ENCODE results near the gene PGBD5.

The PGBD5 gene

DNA sequence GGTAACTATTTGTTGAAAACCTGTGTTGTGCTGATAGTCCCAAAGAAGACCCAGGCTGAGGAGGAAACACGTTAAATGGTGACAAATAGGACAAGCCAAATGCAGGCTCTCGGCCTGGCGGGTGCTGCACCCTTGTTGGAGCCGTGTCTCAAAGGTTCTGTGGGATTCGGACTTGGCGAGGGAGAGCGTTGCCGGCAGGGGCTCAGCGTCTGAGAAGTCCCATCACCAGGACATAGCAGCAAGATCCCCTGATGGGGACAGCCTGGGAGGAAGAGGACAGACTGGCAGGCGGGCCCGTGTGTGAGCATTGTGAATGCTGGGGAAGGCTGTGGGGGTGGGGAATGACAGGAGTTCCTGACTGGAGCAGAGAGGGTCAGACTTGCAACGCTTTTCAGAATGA, 142.5 kb downstream of the PGBD5 start:
- DNase-seq (ENCODE audit: low read depth in 1 of 2, low spot score in 1 of 2) = no peak

DNA sequence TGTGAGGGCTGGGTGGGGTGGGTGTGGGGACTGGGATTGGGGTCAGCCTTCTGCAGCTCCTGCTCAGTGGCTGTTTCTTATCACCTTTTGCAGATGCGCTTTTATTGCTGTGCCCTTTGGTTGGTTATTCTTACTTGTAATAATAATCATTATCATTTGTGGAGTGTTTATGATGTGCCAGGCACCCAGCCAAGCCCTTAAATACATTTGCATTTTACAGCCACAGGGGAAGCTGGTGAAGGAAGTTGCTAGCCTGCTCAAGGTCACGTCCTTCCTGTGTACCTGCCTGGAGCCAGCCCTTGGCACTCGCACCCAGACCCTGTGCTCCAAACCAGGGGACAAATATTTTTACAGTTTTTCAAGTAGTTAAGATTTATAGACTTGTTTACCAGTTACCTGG, 144.0 kb downstream of the PGBD5 start:
- DNase-seq (ENCODE audit: low read depth in 1 of 2, low spot score in 1 of 2) = no peak

DNA sequence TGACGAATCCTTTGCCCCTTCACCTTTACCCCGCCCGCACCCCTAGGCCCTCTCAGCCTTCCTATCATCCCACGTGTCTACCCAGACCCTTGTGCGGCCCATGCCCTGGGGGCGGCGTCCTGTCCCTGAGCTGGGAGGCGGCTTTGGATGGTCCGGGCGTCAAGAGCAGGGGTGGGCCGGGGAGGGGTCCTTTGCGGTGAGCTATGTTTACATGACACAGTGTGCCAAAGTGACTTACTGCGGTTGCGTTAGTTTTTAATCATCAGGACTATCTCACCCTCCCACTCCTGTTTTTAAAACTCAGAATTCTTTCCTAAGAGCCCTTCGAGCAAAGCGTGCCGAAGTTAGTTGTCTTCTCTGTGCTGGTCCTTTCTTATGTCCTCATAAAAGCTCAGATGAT, 144.6 kb downstream of the PGBD5 start:
- no peak for DNase-seq (ENCODE audit: low read depth in 1 of 2, low spot score in 1 of 2)

DNA sequence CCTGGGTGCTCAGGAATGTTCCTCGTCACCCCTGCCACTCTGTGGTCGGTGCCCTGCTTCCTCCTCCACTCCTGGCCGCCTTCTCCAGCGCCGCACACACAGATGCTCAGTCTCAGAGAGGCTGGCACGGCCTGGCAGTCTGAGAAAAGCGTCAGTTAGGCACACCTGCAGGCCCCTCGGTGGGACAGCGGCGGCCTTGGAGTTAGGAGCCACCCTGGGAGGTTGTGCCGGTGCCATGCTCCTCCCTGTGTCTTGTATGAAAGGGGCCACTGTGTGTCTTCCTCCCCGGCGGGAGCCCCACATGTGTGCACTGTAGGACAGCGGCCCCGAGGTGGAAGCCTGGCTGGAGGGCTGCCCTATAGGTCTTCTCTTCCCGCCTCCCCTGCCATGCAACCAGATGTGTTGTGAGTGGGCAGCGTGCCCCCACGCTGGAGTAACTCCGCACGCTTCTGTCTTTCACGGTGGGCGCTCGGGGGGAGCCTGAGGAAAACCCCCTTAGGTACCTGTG, 145.2 kb downstream of the PGBD5 start:
- no peak for DNase-seq (ENCODE audit: low read depth in 1 of 2, low spot score in 1 of 2)

DNA sequence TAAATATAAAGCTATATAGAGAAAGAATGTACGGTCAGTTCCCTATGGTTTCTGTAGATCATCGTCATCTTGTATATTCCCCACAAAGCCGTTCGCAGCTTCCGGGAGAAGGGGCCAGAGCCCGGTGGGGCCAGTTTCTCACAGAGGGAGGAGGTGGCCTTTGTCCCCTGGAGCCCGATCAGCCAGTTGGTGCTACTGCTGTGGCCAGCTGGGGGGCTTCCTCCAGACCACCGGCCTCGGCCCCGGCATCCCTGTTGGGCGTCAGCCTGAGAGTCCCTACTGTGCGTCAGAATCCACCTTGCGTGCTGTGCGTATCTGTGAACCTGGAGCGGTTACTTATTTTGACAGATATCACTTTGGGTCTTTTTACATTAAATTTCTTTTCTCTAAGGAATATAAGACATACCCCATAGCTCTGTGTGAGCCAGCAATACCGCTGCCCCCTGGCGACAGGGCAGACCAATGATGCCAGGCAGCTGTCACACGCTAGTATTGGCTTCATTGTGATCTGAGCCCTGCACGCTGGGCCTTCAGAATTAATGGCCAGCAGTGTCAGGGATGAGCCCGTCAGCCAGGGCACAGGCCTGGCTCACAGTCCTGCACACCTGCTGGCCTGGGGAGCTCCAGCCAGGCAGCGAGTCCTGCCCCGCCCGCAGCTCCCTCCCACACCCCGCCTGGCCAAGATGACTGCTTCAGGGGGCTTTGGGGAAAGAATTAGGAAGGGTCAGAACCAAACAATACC, 145.9 kb downstream of the PGBD5 start:
- no peak for DNase-seq (ENCODE audit: low read depth in 1 of 2, low spot score in 1 of 2)

DNA sequence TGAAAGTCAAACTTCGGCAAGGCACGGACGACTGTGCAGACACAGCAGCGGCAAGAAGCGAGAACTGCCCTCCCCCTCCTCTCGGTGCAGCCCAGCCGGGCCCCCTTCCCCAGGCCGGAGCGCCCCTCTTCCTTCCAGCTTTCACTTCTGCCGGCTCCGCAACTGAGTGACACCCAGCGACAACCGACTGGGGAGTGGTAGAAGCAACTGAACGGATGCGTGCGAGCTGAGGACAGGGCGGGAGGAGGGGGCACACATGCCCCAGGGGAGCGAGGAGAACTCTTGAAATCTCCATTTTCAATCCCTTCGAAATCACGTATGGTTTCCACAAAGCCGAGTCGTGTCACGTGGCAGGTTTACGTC, 146.6 kb downstream of the PGBD5 start:
- DNase-seq (ENCODE audit: low read depth in 1 of 2, low spot score in 1 of 2) = no peak

DNA sequence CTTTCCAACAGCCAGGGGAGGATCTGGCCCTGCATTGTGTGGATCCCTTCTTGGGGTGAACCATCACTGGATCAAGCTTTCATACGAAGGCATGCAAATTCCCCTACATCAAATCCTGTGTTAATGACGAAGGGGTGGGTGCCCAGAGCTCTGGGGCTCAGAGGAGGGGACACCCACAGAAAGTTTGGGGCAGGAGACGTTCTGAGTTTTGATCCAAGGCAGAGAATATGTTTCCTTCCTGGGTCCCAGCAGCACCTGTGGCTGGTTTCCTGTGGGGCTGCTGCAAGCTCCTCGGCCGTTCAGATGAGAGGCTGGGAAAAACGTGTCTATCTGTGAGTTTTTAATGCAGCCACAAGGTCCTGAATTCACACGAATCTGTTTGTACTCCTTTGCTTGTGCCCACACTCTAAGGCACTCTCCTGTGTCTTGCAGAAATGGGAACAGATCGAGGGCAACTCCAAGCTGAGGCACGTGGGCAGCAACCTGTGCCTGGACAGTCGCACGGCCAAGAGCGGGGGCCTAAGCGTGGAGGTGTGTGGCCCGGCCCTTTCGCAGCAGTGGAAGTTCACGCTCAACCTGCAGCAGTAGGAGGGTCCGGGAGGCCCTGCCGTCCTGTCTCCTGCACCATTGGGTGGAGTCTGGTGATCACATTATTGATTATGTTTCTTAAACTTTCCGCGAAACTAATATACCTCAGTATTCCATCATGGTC, 147.1 kb downstream of the PGBD5 start:
- DNase-seq (ENCODE audit: low read depth in 1 of 2, low spot score in 1 of 2) = no peak

DNA sequence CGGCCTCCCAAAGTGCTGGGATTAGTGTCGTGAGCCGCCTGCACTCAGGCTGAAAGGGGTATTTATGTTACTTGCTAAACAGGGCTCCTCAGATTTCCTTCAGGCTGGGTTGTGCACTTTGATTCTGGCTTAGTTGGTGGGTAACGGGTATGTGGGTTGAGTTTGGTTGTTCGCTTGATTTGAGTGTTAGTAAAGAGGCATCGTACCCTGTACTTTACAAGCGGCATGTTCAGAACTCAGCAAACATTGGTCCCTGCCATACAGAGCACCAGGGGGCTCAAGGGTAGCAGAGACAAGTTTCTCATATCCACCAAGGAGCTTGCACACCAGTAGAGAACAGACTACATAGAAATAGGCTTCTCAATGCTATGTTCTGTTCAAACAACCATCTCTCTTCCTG, 147.8 kb downstream of the PGBD5 start:
- DNase-seq (ENCODE audit: low read depth in 1 of 2, low spot score in 1 of 2) = no peak

DNA sequence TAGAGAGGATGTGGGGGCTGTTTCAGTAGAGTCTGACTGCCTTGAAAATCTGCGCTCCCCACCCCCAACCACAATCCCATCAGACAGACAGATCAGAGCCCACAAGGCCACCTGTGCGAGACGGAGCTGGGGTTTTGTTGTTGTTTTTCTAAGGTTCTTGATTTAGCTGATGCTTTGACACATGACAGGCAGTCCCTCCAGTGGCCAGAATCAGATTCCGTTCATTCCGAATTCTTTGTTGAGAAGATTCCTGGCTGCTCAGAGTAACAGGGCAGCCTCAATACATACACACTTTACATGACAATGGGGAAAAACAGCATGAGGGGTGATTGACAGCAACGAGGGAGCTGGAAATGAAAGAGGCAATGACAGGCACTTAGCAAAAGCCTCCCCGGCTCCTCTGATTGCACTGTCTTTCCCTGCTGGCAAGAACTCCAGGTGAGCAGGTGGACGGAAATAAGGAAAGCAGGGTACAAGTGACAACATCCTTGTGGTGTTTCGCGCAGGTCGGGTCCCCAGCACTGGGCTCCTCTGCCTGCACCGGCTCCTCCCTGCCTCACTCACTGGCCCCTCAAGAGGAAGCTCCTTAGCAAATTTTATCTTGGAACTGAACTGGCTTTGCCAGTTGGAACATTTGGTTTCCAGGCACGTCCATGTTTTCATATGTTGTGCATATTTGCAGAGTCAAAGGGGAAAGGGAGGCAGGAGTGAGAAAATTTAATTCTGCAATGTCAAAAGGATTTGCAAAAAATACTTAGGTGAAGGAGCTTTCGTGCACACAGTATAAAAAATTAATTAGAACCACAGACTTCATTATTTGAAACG, 148.7 kb downstream of the PGBD5 start:
- DNase-seq (ENCODE audit: low read depth in 1 of 2, low spot score in 1 of 2) = no peak

DNA sequence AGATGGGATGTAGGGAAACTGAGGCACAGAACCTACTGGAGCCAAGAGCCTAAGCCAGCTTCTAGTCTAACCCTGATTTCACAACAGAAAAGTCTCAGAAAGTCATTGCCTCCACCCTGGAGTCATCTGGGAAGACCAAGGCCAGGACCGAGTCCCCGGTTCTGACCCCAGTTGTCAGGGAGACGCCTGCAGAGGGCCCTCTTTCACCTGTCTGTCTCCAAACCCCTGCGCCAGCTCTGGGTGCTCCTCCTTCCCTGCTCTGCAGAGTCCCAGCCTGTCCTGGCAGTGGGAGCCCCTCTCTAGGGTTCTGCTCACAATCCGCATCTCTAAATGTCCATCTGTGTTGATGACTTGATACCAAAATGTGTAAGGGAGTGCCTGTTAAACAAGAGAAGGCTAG, 149.7 kb downstream of the PGBD5 start:
- DNase-seq (ENCODE audit: low read depth in 1 of 2, low spot score in 1 of 2) = no peak

DNA sequence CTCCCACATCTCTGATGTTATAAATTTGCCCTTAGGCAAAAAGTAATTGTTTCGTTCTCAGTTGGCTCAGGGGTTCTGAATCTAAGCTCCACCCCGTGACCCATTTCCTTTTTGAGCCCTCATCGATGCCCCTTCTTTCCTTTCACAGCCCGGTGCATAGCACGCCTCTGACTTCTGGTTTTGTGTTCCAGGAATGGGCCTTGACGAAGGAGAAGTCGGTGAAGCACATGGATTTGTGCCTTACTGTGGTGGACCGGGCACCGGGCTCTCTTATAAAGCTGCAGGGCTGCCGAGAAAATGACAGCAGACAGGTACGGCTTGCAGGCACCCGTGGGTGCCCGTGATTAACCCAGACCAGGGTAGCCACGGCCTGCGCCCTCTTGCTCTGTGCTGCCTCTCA, 151.9 kb downstream of the PGBD5 start:
- no peak for DNase-seq (ENCODE audit: low read depth in 1 of 2, low spot score in 1 of 2)

DNA sequence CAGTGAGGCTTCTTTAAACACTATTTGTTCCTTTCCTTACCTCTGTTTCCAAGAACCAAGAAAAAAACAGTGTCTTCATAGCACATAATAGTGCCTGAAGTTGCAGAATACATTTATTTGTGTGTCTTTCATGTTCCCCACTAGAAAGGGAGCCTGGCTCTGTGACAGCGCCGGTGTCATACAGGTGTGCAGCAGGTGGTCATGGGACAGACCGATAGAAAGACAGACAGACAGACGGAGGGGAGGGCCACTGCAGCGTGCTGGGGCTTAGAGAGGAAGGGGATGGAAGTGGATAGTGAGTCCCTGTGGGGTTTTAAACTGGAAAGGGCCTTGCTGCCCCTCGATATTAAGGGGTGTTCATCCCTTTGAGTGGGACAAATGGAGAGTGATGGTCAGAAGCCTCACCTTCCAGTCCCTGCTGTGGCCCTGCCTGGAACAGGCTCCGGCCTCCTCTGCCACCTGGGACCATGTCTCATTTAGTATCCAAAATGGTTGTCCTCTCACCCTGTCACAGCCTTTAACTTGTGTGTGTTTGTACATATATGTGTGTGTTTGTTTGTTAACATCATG, 152.9 kb downstream of the PGBD5 start:
- DNase-seq (ENCODE audit: low read depth in 1 of 2, low spot score in 1 of 2) = no peak

DNA sequence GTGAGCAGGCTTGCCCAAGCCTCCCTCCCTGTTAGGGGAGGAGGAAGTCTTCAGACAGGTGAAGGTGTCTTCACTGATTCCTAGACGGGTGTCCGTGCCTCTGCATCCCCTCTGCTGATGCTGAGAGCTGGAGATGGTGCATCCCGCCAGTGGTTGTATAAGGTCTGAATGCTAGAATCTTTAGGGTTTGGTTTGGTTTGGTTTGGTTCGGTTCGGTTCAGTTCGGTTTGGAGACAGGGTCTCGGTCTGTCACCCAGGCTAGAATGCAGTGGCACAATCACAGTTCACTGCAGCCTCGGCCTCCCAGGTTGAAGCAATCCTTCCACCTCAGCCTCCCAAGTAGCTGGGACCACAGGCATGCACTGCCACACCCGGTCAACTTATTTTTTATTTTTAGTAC, 153.6 kb downstream of the PGBD5 start:
- no peak for DNase-seq (ENCODE audit: low read depth in 1 of 2, low spot score in 1 of 2)

DNA sequence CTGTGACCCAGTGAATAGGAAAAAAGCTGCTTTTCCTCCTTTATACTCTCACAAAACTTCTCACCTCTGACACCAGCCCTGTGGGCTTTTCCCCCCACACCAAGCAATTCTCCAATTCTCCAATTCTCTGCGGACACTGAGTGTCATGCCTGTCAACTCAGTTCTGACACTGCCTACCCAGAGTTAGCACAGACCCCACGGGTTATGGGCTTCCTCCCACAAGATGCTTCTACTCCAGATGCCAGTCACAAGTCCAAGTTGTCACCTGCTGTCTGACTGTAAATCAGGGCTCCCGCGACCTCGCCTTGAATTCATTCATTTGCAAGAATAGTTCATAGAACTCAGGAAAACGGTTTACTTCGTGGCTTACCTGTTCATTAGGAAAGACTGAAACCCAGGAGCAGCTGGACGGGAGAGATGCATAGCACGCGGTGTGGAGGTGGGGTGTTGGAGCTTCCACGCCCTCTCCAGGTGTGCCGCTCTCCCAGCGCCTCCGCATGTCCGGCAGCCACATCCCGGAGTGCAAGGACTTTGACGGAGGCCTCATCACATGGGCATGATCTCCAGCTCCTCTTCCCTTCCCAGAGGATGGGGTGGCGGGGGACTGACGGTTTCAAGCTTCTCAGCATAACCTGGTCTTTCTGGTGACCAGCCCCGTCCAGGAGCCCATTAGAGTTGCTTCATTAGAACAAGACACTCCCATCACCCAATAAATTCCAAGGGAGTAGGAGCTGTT, 154.7 kb downstream of the PGBD5 start:
- no peak for DNase-seq (ENCODE audit: low read depth in 1 of 2, low spot score in 1 of 2)

DNA sequence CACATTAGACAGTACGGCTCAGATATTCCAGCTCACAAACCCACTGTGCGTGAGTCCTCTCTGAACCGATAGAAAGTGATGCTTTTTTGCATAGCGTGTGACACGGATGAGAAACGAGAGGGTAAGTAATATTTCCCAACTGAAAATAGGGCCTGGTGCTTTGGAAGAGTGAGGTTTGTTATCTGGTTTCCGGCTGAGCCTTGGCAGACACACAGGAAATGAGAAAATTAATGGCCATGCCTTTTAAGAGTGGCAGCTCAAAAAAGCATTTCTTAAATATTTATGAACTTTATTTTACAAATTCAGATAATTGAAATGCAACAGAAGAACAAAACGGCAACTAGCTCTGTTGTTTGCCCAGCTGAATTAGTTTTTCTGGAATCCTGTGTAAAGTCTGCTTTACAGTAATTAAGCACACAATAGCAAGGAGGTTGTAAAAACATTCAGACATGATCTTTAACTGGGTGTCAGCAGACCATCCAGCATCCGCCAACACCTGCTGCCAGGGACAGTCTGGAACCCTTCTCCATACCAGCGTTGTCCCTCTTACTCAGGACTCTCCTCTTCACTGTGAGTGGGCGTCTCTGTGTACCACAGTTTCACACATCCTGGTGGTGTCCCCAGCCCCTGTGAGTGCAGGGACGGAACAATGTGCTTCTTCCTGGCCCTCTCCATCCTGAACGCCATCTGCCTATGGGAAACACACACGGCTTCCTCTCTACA, 155.4 kb downstream of the PGBD5 start:
- no peak for DNase-seq (ENCODE audit: low read depth in 1 of 2, low spot score in 1 of 2)

DNA sequence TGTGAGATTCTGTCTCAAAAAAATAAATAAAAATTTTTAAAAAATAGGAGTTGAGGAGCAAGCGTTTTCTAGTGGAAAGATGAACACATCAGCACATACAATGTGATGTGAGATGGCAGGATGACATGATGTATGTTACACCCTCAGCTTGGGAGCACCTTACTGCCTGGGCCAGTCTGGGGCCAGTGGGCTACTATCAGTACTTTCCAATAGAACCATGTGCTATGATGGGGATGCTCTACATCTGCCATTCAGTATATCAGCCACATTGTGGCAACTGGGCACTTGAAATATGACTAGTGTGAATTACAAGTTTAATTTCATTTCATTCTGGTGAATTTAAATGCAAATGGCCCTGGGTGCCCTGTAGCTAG, 156.0 kb downstream of the PGBD5 start:
- no peak for DNase-seq (ENCODE audit: low read depth in 1 of 2, low spot score in 1 of 2)

DNA sequence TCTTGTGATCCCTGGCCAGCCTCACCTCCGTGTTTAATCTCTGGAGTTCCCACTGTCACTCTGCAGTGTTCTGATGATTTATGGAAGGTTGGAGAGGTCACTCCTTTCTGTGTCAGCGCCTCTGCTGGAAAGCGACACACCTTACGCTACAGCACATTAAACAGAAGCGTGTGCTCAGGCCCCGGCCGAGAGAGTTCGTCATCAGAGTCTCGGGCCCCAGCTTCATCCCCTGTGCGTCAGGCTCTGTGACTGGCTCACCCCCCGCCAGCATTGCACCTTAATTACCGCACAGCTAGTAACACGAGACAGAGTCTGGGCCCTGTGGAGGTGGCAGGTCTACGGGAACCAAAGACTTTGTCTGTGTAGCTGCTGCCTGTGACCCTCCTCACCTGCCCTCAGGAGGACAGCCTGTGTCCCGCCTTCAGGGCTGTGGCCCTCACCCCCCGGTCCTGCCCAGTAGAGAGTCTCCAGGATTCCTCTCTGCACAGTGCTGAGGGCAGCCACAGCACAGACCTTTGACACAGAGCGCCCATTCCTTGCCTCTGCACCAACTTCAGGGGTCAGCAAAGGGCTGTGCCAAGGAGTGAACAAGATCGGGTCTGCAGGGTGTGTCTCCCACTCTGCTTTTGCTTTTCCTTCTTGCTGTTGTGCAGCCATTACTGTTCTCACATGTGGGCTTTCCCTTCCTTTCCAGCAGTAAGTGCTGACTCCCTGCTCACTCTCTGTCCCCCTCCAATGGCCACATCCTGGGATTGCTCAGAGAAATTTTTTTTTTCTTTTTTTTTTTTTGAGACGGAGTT, 157.6 kb downstream of the PGBD5 start:
- no peak for DNase-seq (ENCODE audit: low read depth in 1 of 2, low spot score in 1 of 2)

DNA sequence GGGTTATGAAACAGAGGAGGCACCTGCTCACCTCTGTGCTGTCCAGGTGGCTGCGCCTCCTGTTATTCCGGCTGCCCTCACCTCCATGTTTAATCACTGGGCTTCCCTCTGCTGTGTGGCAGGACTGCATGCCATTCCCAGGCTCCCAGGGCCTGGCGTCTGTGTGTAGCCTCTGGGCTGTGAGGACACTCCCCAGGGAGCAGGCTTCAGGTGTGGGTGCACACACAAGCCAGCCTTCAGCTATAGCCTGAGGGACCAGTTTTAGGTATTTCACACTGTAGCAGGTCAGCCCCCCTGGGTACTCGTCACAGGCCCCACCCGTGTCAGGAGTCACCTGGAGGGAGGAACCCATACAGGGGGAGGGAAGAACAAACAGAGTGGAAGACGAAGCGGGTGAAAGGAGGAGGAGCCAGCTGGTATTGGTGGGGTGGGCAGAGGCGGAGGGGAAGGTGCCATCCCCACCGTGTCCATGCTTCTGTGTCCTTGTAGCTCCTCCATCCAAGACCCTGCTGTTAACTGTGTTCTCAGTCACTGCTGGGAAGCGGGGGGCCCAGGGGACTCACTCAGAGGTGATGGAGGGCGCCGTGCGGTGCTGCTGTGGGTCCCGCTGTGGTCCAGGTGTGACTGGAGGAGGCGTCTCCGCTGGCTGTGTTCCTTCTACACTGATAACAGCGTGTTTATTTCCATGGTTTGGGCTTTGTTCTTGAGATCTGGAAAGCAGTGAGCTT, 158.6 kb downstream of the PGBD5 start:
- DNase-seq (ENCODE audit: low read depth in 1 of 2, low spot score in 1 of 2) = no peak

DNA sequence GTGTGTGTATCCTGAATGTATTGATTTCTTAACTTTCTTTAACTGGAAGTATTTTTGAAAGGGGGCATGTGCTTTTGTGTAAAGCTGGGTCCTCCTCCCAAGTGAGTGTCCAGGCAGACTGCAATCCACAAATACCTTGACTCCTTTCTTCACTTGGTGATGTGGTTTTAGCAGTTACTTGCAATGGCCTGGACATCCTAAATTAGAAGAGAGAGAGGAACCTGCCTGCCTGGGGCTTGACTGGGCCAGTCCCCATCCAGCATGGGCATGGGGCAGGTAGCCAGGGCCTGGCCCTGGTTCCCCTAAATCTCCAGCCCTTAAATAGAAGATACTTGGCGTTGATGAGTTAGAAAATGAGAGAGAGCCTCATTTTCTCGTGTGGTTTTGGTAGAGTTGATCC, 159.7 kb downstream of the PGBD5 start:
- no peak for DNase-seq (ENCODE audit: low read depth in 1 of 2, low spot score in 1 of 2)

Data from activated T-helper 1 cell treated with anti-CD3 and anti-CD28 coated beads, Interleukin-2, amount 50 U/mL, for 16 hours (primary cell).